NCI-H510A treated with DMSO at 0.1 percent for 48 hours (cell line): Measurements from ENCODE around the gene CRNKL1.
A peak's percentile ranks its signal among the peaks of the same experiment; 100 is the strongest.

ENCODE experiments used
- DNase-seq: peaks from one replicate; lab custom pipeline; 2025; lab: John Stamatoyannopoulos, UW

The CRNKL1 gene

GRCh38 chr20:20063941-20064702, 11.9 kb upstream of the CRNKL1 start:
- DNase-seq, result no peak

GRCh38 chr20:20060234-20060998, 8.2 kb upstream of the CRNKL1 start:
- DNase-seq, result no peak

- DNase-seq, result no peak
Measured at GRCh38 chr20:20051767-20052073, 546 bp downstream of the CRNKL1 start.

- no peak for DNase-seq
Measured at GRCh38 chr20:20039752-20040387, 12.4 kb downstream of the CRNKL1 start.

- DNase-seq, result no peak
Measured at GRCh38 chr20:20038586-20038985, 13.7 kb downstream of the CRNKL1 start.

GRCh38 chr20:20037960-20038359, 14.3 kb downstream of the CRNKL1 start:
- no peak for DNase-seq

GRCh38 chr20:20036756-20037155, 15.5 kb downstream of the CRNKL1 start:
- DNase-seq, result no peak

GRCh38 chr20:20034486-20034885, 17.8 kb downstream of the CRNKL1 start:
- DNase-seq, result no peak

GRCh38 chr20:20031790-20032189, 20.5 kb downstream of the CRNKL1 start:
- DNase-seq, result no peak

- DNase-seq, result no peak
Measured at GRCh38 chr20:20027284-20027683, 25.0 kb downstream of the CRNKL1 start.

GRCh38 chr20:20024942-20025341, 27.3 kb downstream of the CRNKL1 start:
- DNase-seq, result no peak

GRCh38 chr20:20023395-20023794, 28.9 kb downstream of the CRNKL1 start:
- no peak for DNase-seq

- no peak for DNase-seq
Measured at GRCh38 chr20:20022498-20022897, 29.8 kb downstream of the CRNKL1 start.

GRCh38 chr20:20021835-20022234, 30.4 kb downstream of the CRNKL1 start:
- DNase-seq, result no peak

- DNase-seq, result no peak
Measured at GRCh38 chr20:20020908-20021307, 31.4 kb downstream of the CRNKL1 start.

- DNase-seq, result no peak
Measured at GRCh38 chr20:20019123-20019522, 33.1 kb downstream of the CRNKL1 start.

- no peak for DNase-seq
Measured at GRCh38 chr20:20018366-20018765, 33.9 kb downstream of the CRNKL1 start.

- peak; percentile 15 for DNase-seq
Measured at GRCh38 chr20:20017844-20018185, 34.5 kb downstream of the CRNKL1 start.

- DNase-seq, result peak; percentile 95
Measured at GRCh38 chr20:20017001-20017843, 35.0 kb downstream of the CRNKL1 start, which contains the start of gene NAA20. NAA20 (plus strand) TSS chr20:20017362; CDS start chr20:20017397, 35 bp downstream.

GRCh38 chr20:20014659-20015058, 37.6 kb downstream of the CRNKL1 start:
- peak; percentile 32 for DNase-seq

GRCh38 chr20:20012541-20012940, 39.7 kb downstream of the CRNKL1 start:
- DNase-seq, result no peak
